GM19025 (cell line): ENCODE results near the gene NPTXR.
A peak's percentile ranks its signal among the peaks of the same experiment; 100 is the strongest.
"Not testable (repeated sequence)": the region's sequence is repeated elsewhere in the genome, so short reads cannot be mapped to it uniquely, and the experiment has no call there.

Experiments
- ATAC-seq: cut with Tn5 transposase; IDR thresholded peaks from one replicate; pipeline ENCODE4 v1.9.1; 2021; ENCODE audit warnings: mild to moderate bottlenecking, low read depth, moderate library complexity; ENCODE audit not compliant: unreplicated experiment

NPTXR gene

DNA sequence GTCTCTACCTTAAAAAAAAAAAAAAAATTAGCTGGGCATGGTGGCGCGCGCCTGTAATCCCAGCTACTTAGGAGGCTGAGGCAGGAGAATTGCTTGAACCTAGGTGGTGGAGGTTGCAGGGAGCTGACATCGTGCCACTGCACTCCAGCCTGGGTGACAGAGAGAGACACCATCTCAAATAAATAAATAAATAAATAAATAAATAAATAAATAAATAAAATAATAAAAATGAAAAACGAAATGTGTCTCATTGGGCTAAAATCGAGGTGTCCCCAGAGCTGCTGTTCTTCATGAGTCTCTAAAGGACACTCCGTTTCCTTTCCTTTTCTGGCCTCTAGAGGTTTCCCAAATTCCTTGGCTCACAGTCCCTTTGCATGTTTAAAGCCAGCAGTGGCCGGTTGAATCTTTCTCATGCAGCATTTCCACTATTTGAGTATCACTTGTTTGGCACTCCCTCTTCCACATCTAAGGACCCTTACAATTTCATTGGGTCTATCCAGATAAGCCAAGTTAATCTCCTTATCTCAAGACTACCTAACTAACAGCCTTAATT lies 38.7 kb downstream of the NPTXR start:
- ATAC-seq, result not testable (repeated sequence)

DNA sequence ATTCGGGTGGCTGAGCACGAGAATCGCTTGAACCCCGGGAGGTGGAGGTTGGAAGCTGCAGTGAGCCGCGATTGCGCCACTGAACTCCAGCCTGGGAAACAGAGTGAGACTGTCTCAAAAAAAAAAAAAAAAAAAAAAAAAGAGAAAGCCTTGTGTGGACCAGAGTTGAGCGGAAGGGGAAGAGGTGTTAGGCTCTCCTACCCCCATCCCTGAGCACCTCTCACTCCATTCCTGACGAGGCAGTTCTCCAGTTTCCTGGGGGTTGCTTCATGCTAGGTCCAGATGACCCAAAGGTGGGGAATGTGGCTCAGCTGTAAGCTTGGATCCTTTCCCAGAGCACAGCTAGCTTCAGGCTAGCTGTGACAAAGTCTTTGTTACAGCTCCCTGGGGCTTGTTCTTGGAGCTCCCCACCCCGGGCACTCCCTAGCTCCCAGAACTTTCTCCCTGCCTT lies 41.1 kb downstream of the NPTXR start:
- ATAC-seq, result no peak

DNA sequence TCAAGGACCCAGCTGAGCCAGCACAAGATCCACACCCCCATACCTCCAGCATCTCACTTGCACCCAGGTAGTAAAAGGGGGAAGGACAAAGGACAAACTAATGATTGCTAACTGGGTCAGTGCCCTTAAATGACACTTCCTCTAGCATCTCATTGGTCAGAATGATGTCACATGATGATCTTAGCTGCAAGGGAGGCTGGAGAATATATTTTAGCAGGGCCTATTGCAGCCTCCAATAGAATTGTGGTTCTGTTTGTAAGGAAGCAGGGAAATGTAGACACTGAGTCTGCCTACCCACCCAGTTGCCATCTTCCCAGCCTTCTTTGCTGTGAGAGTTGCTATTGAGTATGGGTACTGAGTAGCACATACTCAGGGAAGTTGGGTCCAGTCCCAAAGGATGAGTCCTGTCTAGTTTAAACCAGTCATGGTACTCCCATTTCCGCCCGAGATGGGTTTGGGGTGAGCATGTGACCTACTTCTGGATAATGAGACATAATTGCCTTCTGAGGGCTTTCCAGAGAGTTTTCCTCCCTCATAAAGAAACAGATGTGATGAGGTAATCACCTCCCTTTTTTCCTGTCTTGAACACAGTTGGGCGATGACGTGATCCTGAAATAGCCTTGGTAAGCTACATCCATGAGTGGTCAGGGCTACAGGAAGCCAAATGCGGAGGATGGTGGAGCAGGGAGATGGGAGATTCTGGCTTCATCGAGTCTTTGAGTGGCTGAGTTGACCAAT lies 44.4 kb downstream of the NPTXR start:
- ATAC-seq, result no peak

DNA sequence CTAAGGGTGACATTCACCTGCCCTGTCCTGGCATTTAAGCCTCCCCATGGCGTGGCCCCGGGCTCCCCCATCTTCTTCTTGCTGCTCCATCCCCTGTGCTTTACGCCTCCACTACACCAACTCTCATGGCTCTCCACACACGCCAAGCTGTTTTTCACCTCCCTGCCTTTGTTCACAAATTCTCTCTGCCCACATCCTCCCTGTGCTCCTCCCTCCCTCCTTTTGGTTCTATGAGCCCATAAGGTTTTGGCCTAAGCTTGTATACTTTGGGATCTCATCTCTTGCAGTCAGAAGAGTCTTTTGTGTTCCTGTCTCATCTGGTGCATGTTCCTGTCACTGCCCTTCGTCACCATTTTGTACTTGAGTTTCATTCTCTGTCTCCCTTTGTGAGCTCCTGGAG lies 45.3 kb downstream of the NPTXR start:
- ATAC-seq, result no peak

DNA sequence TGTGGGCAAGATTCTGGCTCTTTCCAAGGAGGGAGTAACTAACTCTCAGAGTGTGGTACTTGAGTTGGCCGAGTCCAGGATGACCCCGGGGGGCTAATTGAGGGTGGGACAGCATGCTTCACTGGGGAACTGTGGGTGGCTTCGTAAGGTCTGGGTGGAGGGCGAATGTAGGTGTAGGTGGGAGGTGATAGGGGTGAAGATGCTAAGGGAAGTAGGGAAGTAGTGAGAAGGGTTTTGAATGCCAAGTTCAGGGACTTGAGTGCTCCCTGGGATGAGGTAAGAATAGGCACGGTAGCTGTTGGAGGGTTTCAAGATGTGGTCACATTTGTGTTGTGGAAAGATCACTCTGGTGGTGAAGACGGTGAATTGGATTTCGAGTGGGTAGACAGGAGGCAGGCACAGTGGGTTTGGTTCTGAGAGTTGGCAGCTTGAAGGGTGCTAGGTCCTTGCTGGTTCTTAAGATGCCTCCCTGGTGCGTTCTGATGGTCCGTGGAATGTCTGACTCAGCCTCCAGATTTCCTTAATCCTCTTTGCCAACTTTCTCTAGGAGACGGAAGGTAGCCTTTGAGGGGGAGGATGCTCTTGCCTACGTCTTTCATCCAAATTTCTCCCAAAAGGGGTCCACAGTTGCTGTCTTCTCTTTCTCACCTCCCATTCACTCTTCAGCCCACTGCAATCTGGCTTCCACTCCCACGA lies 47.4 kb downstream of the NPTXR start:
- no peak for ATAC-seq

DNA sequence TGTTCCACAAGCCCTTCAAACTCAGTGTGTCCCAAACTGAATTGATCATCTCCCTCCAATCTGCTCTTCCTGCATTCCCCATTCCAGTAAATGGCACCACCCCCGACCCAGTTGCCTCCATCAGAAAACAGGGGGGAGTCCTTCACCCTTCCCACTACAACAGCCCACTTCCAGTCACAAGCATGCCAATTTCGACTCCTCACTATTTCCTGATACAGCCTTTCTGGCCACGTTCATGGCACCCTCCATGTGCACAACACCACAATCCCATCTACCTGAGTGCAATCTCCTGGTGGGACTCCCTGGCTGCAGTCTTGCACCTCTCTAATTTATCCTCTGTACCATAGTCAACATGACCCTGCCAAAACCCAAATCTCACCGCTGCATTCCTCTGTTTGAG lies 48.3 kb downstream of the NPTXR start:
- ATAC-seq, result no peak

DNA sequence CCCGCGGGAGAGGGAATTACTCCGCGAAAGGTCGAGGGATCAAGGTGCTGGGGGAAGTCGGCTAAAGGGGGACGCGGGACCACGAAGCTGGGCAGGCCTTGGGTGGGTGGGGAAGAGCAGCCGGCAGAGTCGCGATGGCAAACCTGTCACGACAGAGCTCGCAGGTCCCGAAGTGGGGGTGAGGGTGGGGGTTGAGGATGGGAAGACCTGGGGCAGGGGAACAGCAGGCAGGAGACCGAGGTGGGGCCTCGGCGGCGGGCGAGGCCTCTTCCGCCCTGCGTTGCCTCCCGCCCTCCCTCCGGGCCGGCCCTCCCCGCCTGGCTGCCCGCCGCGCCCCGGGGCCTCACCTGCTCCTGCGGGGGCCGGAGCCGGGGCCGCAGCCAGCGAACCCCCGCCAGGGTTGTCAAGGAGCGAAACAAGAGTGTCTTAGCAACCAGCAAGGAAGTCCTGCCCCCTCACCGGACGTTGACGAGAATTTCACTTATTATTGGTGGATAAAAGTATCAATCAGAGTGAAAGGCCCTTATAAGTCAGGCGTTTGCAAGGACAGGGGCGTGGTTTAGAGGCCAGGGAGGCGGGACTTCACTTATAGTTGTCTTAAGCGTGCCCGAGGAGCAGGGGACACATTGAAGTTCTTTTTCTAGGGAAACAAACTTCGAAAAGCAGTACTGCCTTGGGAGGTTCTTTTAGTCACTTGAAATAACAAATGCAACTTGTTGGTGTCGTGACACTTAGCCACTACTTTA lies 49.9 kb downstream of the NPTXR start, which contains the start of gene DNAL4:
TSS of gene DNAL4 (minus strand) at position 423 of the 746 bp plus-strand sequence. CDS start 11,412 bp downstream, outside the sequence.
- ATAC-seq, result peak; percentile 95

DNA sequence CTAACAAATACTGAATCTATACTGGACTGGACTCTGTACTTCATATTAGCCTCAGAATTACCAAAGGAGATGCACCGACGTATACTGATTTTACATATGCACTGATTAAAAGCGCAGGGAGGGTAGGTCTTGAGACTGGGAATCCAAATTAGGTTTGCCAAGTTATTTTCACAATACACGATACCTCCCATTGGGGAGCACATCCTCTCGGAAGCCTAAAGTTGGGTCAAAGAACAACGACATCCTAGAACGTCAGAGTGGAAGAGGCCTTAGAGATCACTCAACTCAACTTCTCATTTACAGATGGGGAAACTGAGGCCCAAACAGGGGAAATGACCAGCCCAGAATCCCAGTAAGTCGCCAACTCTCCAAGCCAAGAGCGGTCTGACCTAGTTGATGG lies 50.5 kb downstream of the NPTXR start:
- no peak for ATAC-seq

DNA sequence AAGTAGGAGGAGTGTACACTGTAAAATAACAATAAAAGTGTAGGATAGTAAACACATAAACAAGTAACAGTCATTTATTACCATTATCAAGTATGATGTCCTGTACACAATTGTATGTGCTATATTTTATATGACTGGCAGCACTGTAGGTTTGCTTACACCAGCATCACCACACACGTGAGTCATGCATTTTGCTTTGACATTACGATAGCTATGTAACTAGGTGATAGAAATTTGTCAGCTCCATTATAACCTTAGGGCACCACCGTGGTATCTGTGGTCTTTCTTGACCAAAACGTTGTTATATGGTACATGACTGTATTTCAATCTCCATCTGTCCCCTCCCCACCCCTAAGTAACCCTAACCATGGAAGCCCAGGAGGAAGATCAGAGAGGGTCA lies 51.0 kb downstream of the NPTXR start:
- ATAC-seq, result no peak

DNA sequence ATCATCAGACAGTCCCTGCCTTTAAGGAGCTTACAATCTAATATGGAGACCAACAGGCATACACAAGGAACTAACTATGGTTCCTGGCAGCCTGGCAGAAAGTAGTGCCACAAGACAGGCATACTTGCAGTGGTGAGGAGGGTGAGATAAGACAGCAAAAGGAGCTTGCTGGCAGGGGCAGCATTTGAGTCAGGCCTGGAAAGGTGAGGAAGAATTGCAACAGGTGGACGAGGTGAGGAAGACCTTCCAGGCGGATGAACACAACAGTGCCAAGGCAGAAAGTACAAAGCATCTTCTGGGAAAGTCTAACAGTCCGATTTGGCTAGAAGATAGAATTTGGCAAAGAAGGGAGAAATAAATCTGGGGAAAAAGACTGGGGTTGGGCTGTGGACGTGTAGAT lies 54.2 kb downstream of the NPTXR start:
- no peak for ATAC-seq

DNA sequence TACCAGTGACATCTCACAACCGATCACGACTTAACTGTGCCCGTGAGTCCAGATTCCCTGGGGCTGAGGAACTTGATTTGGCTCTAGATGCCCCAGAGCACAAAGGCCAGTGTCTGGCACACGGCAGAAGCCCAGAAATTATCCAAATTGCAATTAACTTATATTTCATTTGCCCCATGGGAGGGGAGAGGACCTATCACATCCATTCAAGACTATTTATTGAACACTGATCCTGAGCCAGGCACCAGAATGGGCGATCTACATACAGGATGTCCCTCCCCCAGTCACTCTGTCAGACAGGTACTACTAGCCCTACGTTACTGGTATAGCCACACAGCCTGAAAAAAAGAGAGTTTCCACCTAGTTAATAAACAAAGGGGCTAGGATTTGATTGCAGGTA lies 55.0 kb downstream of the NPTXR start:
- no peak for ATAC-seq

DNA sequence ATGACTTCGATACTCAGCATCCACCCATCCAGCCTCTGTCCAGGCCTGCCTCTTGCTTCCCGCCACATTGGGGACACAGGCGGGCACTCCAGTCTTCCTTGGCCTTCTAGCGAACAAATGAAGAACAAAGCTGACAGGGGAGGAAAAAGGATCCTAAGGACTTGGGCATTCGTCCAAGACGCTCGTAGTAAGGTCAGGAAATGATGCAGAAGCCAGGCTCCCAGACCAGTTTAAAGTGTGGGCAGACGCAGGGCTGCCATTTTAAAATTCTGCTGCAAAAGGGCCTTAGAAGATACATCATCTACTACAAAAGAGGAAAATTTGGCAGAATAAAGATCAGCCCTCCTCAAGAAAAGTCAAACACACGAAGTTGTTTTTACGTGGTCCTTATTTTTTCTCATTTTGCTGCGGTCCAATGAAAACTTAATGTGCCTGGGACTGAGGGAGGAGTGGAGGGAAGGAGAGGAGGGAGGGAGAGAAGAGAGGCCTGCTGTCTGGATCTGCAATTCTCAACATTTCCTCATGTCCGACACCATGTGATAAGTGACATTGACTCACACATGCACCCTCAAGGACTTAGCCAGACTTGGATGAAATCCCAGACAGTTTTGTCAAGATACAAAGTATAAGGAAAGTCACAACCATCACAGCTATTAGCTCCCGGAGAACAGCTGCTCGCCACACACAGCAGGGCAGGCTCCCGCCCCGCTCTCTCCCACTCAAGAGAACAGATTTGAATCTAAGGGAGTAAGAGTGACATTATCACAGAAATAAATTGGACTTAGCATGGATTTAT lies 55.6 kb downstream of the NPTXR start:
- ATAC-seq, result no peak

DNA sequence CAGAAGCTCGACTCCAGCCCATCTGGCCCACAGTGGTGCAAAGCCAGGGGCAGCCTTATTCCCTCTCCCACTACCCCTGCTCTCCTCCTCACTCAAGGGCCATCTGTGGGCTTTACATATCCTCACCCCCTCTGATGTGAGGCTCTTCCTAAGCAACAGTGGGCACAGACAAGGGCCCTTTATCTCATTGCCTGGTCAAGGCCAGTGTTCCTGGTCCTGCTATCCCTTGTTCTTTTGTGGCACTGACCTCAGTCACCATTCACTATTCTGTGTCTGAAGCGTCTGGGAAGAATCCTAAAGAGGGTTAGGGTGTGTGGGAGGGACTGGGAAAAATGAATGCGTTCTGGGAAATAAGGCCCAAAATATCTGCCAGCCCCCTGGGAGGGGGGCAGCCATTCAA lies 57.2 kb downstream of the NPTXR start:
- no peak for ATAC-seq

DNA sequence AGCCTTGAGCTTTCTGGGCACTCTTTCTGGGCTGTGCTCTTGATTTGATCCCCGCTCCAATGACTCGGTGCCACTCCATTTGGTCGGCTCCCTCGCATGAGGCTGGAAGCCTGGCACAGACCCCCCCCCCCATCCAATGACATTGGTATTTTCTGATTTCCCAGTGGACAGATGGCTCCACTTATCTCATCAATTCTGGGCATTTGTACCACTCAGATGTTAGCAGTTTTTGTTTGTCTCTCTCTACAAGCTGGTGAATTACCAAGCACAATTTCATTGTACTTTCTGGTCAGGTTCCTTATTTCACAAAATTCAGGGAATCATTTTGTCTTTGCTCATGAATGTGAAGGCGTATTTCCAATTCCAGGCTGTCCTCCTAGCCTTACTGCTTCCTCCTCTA lies 59.0 kb downstream of the NPTXR start:
- ATAC-seq, result no peak

DNA sequence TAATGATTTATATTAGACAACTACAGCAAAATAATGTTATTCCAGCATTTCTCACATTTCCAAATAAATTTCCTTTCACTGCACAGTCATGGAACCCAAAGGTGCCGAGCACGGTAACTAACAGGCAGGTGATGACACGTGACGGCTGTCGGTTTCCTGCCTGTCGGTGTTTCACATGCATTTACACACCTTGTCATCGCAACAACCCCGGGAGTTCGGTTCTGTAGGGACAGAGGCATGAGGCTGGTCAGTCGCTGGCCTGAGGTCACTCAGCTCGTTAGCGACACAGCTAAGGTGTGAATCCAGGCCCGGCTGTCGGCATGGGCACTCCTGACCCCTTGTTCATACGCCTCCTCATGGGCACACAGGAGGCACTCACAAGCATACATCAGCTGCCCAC lies 59.8 kb downstream of the NPTXR start:
- ATAC-seq, result no peak

DNA sequence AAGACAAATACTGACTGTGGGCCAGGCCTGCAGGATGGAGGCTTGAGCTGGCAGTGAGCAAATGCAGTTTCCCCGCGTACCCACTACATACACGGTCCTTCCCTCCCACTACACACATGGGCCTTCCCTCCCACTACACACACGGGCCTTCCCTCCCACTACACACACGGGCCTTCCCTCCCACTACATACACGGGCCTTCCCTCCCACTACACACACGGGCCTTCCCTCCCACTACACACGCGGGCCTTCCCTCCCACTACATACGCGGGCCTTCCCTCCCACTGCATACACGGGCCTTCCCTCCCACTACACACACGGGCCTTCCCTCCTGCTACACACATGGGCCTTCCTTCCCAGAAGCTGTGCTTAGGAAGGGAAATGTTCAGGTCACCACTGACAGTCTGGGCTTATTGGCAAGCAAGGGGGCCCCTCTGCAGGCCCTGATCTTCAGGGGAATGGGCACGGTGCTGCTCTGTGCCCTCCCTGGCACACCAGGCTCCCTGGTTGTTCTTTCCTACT lies 60.7 kb downstream of the NPTXR start:
- ATAC-seq, result no peak

DNA sequence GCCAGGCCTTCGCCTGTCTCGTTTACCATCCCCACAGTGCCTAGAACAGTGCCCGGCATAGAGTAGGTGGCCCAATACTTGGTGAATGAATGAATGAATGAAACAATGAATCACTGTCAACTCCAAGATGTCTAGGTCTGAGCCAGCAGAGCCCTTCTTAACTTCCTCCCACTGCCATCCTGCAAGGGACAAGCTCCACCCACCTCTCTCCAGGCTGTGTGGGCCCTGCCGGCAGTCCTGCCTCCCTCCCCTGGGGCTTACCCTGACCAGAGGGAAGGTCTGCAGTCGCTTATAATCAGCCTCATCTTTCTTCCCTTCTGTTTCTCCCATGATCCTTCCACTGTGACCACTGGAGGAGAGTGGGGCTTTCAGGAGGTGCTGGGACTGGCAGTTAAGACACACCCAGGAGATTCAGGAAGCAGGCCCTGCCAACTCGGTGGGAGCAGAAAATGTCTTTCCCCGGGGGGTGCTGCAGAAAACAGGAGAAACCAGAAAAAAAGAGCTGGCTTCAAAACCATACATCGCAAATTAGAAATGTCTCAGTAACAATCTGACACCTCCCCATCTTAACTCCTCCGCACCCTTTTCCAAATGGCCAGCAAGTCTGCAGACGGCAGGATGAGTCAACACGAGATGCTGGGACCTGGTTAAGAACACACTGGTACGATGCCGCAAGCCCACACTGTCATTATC lies 61.3 kb downstream of the NPTXR start:
- no peak for ATAC-seq

DNA sequence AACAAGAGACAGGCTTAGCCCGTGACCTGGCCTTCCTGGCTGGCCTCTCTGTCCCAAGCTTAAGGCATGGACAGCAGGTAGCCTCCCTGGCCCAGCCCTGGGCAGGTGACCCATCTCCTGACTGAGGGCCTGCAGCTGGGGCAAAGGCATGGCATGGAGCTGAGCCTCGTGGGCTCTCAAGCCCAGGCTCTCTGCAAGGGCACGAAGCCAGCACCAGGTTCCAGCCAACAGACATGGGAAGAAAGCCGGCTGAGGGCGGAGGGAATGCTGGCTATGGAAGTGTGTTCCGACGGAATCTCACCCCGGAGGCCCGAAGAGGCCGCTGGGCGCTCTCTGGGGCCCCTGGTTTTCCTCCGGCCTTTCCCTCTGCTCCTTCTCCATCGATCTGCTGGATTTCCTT lies 62.8 kb downstream of the NPTXR start:
- no peak for ATAC-seq

DNA sequence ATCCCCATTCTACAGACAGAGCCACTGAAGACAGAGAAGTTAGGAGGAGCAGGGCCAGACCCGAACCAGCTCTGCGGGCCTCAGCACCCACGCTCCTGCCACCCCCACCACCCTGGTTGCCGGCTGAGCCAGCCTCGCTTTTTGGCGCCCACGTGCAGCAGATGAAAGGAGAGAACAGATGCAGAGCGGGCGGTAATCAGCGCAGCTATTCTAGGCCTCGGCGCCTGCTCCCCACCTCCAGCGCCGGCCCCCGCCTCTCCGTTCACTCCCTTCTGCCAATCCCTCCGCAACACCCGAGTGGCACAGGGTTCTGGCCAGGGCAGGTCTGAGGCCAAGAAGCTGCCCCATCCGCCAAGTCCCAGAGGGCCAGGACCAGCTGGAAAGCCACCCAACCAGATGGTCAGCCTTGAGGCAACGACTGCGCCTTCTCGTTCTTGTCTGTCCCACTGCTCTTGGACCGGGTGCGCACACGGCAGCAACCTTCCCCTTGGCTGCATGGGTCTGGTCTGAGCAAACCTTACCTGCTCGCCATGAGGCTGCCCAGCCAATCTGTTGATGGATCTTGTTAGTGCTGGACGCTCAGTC lies 66.6 kb downstream of the NPTXR start:
- no peak for ATAC-seq
